Measurements from ENCODE around the gene FREM1. TPM values are rescaled to one million over a fixed set of nuclear protein-coding genes. Genes with fewer than 3 reads are reported as not detected.

Gene FREM1
- total and polyA plus RNA-seq, 2 of the 4 experiments (the other 2 are of a cell fraction) = under 0.01 TPM; not detected in 1

DNA sequence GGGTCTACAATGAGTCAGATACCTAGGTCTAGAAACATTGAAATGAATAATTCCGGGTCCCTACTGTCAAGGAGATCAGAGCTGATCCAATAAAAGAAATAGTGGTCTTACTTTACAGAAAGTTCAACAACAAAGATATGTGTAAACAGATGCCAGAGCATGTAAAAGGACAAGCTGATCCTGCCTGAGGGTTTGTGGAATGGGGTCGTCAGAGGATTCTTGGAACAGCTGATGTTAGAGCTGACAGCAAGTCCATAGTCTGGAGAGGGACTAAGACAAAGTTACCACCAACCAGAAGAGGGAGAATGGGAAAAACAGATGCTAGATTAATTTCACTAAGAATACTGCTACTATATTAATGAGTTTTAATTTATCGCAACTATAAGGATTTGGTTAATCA is 71.5 kb downstream of the FREM1 start:
- Histone ChIP-seq H4K91ac (ENCODE audit: insufficient read depth, low read depth, low read length) (no peak overlapping the region), H3K27me3 (ENCODE audit: control insufficient read depth, insufficient read depth, low read length) (no peaks in the 10 kb centered on the region), H2AFZ (replicated peaks; ENCODE audit: low read length, poor library complexity) (no peak overlapping the region), H3K14ac (replicated peaks; ENCODE audit: low read depth, low read length) (no peak overlapping the region), H3K4me3 (ENCODE audit: insufficient read depth, low read depth, low read length) (no peak overlapping the region), H2BK15ac (ENCODE audit: low read depth, low read length) (no peak overlapping the region), H2AK9ac (replicated peaks; ENCODE audit: low read depth, low read length, poor library complexity) (no peak overlapping the region), H3K27ac (ENCODE audit: insufficient read depth, low read length) (no peak overlapping the region), H4K20me1 (ENCODE audit: insufficient read depth, low read length) (no peaks in the 10 kb centered on the region), H3K56ac (ENCODE audit: extremely low read depth, insufficient read depth, low read length) (no peak overlapping the region), H4K8ac (ENCODE audit: low read depth in 2 of 2, low read length in 2 of 2) (no peak overlapping the region), H3K18ac (ENCODE audit: low read depth, low read length) (no peak overlapping the region), H3K4ac (ENCODE audit: low read depth, low read length) (no peak overlapping the region), H2BK120ac (ENCODE audit: low read depth, low read length) (no peak overlapping the region), H3K23ac (ENCODE audit: low read depth, low read length) (no peak overlapping the region), H3K9ac (ENCODE audit: low read depth, low read length) (no peak overlapping the region), H3K36me3 (ENCODE audit: control insufficient read depth, insufficient read depth, low read length) (no peaks in the 10 kb centered on the region), H3K9me1 (ENCODE audit: insufficient read depth, low read length) (no peaks in the 10 kb centered on the region), H2AK5ac (ENCODE audit: low read depth, low read length) (no peak overlapping the region), H3K79me1 (ENCODE audit: low read depth in 1 of 2, low read length in 2 of 2) (no peaks in the 10 kb centered on the region), H3K4me2 (ENCODE audit: low read depth, low read length) (no peak overlapping the region), H2BK5ac (ENCODE audit: low read depth, low read length, poor library complexity, severe bottlenecking) (no peak overlapping the region), H3K9me3 (ENCODE audit: control insufficient read depth, insufficient read depth, low read length) (no peaks in the 10 kb centered on the region), H3K4me1 (ENCODE audit: control insufficient read depth, insufficient read depth, low read length) (no peaks in the 10 kb centered on the region), H2BK20ac (ENCODE audit: low read depth, low read length) (no peak overlapping the region), H4K5ac (ENCODE audit: low read depth, low read length) (no peak overlapping the region)
- WGBS, 2 experiments (ENCODE audit: extremely low coverage in 2 of 2, insufficient read length in 1 of 2) = no CpG with 5 or more reads among the region's 3 CpGs
- ChIA-PET CTCF (no interaction called here), POLR2A (ENCODE audit: unreplicated experiment) (no interaction called here)
- TF ChIP-seq FOS (IDR thresholded peaks at IDR 0.05; ENCODE audit: low read depth, low read length) = no peak
- TF ChIP-seq POLR2A (IDR thresholded peaks at IDR 0.05; ENCODE audit: low read depth, low read length) = no peak
- TF ChIP-seq RFX5 (IDR thresholded peaks at IDR 0.05; ENCODE audit: low read depth, low read length) = no peak
- no peak for TF ChIP-seq CHD1 (IDR thresholded peaks at IDR 0.05; ENCODE audit: low read depth, low read length)
- TF ChIP-seq BHLHE40 (IDR thresholded peaks at IDR 0.05; ENCODE audit: low read depth, low read length) = no peak
- TF ChIP-seq, protein P1, sequence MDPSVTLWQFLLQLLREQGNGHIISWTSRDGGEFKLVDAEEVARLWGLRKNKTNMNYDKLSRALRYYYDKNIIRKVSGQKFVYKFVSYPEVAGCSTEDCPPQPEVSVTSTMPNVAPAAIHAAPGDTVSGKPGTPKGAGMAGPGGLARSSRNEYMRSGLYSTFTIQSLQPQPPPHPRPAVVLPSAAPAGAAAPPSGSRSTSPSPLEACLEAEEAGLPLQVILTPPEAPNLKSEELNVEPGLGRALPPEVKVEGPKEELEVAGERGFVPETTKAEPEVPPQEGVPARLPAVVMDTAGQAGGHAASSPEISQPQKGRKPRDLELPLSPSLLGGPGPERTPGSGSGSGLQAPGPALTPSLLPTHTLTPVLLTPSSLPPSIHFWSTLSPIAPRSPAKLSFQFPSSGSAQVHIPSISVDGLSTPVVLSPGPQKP (IDR thresholded peaks at IDR 0.05; ENCODE audit: borderline replicate concordance, low read depth, low read length) = no peak
- TF ChIP-seq, protein P2, sequence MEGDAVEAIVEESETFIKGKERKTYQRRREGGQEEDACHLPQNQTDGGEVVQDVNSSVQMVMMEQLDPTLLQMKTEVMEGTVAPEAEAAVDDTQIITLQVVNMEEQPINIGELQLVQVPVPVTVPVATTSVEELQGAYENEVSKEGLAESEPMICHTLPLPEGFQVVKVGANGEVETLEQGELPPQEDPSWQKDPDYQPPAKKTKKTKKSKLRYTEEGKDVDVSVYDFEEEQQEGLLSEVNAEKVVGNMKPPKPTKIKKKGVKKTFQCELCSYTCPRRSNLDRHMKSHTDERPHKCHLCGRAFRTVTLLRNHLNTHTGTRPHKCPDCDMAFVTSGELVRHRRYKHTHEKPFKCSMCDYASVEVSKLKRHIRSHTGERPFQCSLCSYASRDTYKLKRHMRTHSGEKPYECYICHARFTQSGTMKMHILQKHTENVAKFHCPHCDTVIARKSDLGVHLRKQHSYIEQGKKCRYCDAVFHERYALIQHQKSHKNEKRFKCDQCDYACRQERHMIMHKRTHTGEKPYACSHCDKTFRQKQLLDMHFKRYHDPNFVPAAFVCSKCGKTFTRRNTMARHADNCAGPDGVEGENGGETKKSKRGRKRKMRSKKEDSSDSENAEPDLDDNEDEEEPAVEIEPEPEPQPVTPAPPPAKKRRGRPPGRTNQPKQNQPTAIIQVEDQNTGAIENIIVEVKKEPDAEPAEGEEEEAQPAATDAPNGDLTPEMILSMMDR (conservative IDR thresholded peaks at IDR 0.05; ENCODE audit: low read depth, low read length) = no peak
- no peak for TF ChIP-seq MAZ (IDR thresholded peaks at IDR 0.05; ENCODE audit: borderline replicate concordance, low read depth, low read length)
- no peak for TF ChIP-seq MAFK (IDR thresholded peaks at IDR 0.05; ENCODE audit: low read depth, low read length)
- TF ChIP-seq RCOR1 (IDR thresholded peaks at IDR 0.05; ENCODE audit: insufficient replicate concordance, low read length) = no peak
- TF ChIP-seq SMC3 (IDR thresholded peaks at IDR 0.05; ENCODE audit: low read depth, low read length) = no peak
- TF ChIP-seq MXI1 (IDR thresholded peaks at IDR 0.05; ENCODE audit: borderline replicate concordance, low read depth, low read length) = no peak
- no peak for TF ChIP-seq NFE2L2 (IDR thresholded peaks at IDR 0.05; ENCODE audit: low read depth, low read length)
- DNase-seq (no peak), ATAC-seq (ENCODE audit: low read depth) (no peak)
- no TSS peak for BruUV-seq (replicated peaks)
- intact Hi-C loops (cut with micrococcal nuclease) (no loop called here), in situ Hi-C loops (cut with MboI; ENCODE audit: low sequenced_read_pairs) (loop anchor here (25.0 kb wide), 1 partner anchor 299 kb away; no protein-coding TSS in a partner anchor), dilution Hi-C loops (cut with HindIII; ENCODE audit: low sequenced_read_pairs, unreplicated experiment) (no loop called here)

Measured in IMR-90 (cell line).